C1 segment of cervical spinal cord (tissue), 14 donors: ENCODE data around the gene SNX1.
"Not testable (repeated sequence)": the region's sequence is repeated elsewhere in the genome, so short reads cannot be mapped to it uniquely, and the experiment has no call there.

ENCODE experiments used
- DNase-seq, 14 donors: peaks; one replicate each; lab custom pipeline; 2025; lab: John Stamatoyannopoulos, UW

SNX1 gene

DNA sequence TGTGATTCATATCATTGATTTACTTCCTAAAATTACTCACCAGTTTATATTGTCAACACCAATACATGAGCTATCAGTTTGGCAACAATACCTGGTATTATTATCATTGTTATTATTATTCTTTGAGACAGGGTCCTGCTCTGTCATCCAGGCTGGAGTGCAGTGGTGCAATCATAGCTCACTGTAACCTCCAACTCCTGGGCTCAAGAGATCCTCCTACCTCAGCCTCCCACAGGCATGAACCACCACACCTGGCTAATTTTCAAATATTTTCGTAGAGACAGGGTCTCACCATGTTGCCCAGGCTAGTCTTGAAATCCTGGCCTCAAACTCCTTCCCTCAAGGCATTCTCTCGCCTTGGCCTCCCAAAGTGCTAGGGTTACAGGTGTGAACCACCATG is 22.3 kb upstream of the SNX1 start:
- DNase-seq: not testable (repeated sequence)

DNA sequence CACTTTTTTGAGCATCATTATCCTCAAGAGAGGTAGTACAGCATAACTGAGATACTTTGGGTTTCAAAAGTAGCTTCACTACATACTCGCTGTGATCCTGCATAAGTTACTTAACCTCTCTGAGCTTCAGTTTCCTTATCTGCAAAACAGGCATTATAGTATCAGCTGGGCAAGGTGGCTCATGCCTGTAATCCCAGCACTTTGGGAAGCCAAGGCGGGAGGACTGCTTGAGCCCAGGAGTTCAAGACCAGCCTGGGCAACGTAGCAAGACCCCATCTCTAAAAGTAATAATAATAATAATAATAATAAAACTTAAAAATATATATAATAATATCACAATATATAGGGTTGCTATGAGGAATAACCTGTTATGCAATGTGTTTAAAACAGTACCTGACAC is 13.0 kb upstream of the SNX1 start:
- DNase-seq: no peak

- DNase-seq: no peak
Measured at GRCh38 chr15:64089543-64090280, 6.1 kb upstream of the SNX1 start.

DNA sequence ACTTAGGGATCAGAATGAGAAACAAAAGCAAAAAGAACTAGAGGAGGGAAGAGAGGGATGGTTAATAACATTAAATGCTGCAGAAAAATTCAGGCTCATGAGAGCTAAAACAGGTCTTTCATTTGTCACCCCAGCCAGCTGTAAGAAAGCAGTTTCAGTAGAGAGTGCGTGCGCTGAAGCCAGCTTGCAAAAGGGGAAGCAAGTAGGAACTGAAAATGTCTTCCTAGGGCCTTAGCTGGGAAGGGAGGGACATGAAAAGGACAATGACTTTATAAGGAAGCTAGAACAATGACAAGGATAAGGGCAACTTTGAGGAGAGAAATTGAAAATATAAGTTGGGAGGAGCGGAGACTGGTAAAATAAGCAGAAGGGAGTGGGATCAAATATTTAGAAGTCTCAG is 5.3 kb upstream of the SNX1 start:
- no peak for DNase-seq

DNA sequence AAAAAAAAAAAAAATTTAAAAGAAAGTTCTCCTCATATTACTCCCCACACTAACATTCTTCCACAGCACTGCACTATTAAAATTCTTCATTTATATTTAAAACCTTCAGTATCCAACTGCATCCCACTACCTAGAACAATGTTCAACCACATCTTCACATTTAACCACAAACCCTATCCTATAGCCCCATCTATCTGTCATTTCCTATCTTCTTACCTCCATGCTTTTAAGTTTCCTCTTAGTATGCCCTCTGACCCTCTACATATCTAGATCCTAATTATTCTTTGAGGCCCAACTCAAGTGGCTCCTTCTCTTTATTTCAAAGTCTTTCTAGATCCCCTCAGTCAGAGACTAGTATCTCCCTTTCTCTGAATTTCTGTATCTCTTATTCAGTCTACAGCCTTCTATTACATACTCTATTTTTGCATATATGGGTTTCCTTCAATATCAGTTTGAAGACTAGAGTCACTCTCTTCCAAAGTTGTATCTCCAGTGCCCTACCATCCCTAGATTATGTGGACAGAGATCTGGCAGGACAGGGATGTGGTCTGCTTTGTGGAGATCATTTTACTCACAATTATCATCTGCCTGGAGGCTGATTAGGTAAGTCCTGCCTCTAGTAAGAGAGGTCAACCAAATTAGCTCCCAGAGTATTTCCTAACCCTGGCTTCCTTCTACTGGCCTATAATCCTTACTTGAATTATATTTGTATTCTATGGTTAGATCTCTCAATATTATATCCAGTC is 3.5 kb upstream of the SNX1 start:
- no peak for DNase-seq

- DNase-seq: peak in 6 of 14 donors; percentile 22 to 52 (median 44)
Measured at GRCh38 chr15:64092864-64093626, 2.7 kb upstream of the SNX1 start.

GRCh38 chr15:64093627-64094417 is 2.0 kb upstream of the SNX1 start, which contains the start of gene CIAO2A:
CIAO2A (minus strand) TSS chr15:64093838; CDS start chr15:64093768, 70 bp downstream.
- DNase-seq: peak; percentile 51 to 97 (median 92)

GRCh38 chr15:64095431-64095794 is 369 bp upstream of the SNX1 start:
- DNase-seq: no peak

DNA sequence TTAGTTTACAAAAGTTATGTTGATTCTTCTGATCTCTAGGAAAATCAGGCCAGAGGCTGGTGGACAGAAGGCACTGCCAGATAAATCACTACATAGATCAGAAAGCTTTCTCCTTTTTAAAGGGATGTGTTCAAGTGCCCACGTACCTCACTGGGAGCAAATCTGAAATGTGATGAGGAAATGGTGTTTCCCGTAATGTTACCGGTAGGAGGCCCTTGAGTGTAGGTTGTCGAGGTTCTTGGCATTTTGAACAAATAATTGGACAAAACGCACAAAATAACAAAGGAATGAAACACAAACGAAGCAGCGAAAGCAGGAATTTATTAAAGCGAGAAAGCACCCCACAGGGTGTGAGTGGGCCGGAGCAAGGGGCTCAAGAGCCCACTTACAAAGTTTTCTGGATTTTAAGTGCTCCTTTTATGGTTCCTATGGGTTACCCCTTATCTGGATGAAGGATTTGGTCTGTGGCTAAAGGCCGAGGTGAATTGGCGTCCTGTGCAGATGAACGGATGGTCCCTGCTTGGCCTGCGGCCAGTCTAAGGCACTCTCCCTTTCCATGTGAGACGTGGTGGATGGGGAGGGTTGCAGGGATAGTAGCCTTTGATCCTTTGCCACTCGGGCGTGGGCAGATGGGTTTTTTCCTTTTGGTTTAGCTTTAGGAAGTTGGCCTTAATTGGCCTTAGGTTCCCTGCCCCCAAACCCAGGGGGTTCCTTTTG is 1.0 kb downstream of the SNX1 start:
- no peak for DNase-seq

DNA sequence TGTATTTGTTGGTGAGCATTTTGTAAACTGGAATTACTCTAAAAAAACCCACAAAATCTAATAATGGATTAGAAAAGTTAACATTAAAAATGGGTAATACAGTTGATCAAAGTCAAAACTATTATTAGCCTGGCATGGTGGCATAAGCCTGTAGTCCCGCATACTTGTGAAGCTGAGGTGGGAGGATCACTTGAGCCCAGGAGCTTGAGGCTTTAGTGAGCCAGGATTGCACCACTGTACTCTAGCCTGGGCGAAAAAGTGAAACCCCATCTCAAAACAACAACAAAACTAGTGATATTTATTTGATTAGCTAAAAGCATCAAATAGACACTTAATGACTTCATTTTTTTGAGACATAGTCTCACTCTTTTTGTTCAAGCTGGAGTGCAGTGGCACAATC is 3.6 kb downstream of the SNX1 start:
- no peak for DNase-seq

GRCh38 chr15:64100958-64101357 is 5.2 kb downstream of the SNX1 start:
- DNase-seq: no peak

DNA sequence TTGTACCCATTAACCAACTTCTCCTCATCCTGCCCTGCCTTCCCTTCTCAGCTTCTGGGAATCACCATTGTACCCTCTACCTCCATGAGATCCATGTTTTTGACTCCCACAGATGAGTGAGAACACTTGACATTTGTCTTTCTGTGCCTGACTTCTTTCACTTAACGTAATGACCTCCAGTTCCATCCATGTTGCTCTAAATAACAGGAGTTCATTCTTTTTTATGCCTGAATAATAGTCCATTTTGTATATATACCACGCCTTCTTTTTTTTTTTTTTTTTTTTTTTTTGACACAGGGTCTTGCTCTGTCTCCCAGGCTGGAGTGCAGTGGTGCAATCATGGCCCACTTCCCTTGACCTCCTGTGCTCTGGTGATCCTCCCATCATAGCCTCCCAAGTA is 6.7 kb downstream of the SNX1 start:
- DNase-seq: no peak

DNA sequence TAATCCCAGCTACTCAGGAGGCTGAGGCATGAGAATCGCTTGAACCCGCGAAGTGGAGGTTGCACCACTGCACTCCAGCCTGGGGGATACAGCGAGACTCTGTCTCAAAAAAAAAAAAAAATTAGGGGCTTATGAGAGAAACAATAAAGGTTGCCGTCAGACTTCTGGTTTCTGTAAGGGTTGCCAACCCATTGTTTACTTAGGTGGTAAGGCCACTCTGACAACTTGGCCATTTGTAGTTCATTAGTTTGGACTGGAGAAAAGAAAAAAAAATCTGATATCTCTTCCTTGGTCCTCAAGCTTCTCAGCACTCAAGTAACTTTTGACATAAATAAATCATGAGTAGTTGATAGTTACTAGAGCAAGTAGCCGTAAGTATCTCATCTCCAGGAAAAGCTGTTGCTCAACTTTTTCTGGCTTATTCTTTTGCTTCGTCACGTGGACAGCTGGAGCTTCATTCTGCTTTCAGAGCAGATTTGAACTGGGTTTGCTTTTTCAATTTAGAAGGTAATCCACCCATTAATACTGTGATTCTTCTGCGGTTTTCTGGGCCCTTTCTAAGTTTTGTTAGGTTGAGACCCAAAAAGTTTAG is 9.4 kb downstream of the SNX1 start:
- no peak for DNase-seq

DNA sequence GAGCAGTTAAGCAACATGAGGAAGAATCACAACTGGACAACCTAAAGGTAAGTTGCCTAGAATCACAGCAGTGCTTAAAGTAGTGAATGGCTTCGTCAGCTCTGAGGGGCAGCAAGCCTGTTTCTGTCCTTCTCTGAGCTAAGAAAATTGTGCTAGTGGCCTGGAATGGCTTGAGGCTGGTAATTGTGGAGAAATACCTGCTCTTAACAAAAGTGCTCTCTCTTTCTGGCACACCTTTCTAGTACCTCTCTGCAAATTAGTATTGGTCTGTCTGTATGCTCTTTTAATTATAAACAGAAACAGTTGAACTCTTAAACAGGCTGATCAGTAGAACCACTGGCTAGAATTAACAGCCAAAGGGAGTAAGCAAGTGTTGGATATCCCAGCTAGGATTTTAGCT is 11.6 kb downstream of the SNX1 start:
- DNase-seq: no peak

GRCh38 chr15:64110108-64110701 is 14.4 kb downstream of the SNX1 start:
- DNase-seq: not testable (repeated sequence)

- no peak for DNase-seq
Measured at GRCh38 chr15:64110950-64111678, 15.3 kb downstream of the SNX1 start.

DNA sequence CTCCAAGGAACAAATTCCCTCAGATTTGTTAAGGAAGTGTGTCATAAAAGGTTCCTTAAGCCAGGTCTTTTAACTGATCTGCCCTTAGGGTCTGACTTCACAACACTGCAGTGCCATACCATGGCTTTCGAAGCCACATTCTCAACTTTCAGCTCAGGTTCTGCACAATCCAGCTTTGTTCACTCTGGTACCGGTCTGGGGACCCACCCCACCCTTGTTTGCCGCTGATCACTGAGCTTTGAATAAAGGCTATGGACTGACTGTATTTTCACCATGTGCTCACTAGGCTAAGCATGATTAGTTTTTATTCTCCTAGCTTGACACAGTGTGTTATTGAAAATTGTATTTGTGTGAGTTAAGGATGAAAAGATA is 15.9 kb downstream of the SNX1 start:
- peak in 1 of 14 donors; percentile 8 for DNase-seq

GRCh38 chr15:64112073-64112772 is 16.4 kb downstream of the SNX1 start:
- DNase-seq: no peak

GRCh38 chr15:64112904-64113303 is 17.1 kb downstream of the SNX1 start:
- DNase-seq: no peak
